GM19324 (cell line): ENCODE data around the gene DDX10.
"Not testable (repeated sequence)": the region's sequence is repeated elsewhere in the genome, so short reads cannot be mapped to it uniquely, and the experiment has no call there.

Source experiments
- ATAC-seq: cut with Tn5 transposase; IDR thresholded peaks from one replicate; pipeline ENCODE4 v1.9.1; 2021; ENCODE audit warnings: mild to moderate bottlenecking, moderate library complexity; ENCODE audit not compliant: unreplicated experiment, low FRiP score

The DDX10 gene

DNA sequence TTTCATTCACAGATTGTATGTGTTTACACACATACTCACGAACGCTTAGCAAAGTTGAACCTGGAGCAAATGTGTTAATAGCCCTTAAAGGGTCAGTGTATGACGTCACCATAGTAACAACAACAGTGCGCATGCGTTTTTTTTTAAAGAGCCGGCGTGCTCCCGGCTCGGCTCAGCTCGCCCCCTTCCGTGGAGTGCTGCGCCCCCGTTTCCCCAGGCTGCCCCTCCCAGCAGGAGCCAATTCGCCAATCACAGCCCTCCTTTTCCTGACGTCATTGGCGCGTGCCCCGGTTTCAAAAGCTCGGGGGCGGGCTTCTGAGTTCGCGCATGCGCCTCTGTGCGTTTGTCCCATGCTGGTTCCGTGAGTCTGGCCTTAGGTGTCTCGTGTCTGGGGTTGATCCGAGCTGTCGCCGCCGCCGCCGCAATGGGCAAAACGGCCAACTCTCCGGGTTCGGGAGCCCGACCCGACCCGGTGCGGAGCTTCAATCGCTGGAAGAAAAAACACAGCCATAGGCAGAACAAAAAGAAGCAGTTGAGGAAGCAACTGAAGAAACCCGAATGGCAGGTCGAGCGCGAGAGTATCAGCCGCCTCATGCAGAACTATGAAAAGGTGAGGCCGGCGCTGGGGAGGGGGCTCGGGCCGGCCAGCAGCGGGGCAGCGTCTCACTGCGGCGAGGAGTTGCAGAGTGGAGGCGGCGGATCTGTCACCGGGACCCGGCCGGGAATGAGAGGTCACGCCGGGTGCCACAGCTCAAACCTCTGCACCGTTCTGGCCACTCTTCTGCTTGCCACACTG lies at the start of gene DDX10:
Gene DDX10 (plus strand): TSS at position 340 of the 796 bp plus-strand sequence. CDS start 85 bp downstream, at position 425.
- peak; percentile 93 for ATAC-seq

DNA sequence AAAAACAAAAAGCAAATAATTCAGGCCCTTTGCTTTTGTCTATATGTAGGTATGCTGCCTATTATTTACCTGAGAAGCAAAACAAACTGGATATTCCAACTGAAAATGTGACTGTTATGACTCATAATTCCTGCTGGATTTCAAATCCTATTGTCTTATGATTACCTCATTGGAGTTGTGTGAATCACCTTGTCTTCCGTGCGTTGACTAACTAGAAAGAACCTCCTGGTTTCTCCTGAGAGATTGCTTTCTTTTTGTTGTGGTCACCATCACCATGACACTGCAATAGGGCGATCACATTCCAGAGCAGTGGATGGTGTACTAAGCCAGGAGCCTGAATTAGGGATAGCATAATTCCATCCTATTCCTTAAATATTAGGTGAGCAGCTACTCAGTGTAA lies 48.3 kb upstream of the DDX10 start:
- ATAC-seq = no peak

DNA sequence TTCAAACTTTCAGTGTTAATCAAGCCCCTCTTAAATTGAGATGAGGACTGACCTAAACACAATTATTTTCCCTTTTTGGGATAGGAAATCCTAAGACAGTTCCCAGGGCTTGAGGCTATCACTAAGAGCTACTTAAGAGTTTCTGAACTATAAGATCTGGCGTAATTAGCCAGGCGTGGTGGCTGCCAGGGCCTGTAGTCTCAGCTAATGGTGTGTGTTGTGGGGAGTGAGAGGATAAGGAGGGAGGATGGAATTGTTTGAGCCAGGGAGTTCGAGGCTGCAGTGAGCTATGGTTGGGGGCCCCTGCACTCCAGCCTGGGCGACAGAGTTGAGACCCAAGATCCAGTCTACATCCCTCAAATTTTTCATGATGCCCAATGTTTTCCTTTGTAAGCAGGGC lies 47.8 kb upstream of the DDX10 start:
- ATAC-seq = no peak

DNA sequence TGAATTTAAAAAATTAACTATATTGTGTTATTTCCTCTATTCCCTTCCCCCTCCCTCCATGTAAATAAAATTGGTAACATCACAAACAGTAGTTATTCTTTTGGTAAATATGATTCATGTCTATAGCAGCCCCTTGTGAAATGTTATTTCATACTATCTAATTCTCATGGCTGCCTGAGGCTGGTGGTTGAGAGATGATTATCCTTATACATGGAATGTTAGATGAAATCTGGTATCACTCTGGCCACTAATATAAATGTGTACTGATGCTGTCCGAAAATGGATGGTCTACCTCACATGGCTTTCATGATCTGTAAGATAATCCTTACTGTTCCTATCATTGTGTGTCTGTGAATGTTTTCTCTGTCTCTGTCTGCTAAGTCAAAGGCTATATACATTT lies 46.3 kb upstream of the DDX10 start:
- ATAC-seq = no peak

DNA sequence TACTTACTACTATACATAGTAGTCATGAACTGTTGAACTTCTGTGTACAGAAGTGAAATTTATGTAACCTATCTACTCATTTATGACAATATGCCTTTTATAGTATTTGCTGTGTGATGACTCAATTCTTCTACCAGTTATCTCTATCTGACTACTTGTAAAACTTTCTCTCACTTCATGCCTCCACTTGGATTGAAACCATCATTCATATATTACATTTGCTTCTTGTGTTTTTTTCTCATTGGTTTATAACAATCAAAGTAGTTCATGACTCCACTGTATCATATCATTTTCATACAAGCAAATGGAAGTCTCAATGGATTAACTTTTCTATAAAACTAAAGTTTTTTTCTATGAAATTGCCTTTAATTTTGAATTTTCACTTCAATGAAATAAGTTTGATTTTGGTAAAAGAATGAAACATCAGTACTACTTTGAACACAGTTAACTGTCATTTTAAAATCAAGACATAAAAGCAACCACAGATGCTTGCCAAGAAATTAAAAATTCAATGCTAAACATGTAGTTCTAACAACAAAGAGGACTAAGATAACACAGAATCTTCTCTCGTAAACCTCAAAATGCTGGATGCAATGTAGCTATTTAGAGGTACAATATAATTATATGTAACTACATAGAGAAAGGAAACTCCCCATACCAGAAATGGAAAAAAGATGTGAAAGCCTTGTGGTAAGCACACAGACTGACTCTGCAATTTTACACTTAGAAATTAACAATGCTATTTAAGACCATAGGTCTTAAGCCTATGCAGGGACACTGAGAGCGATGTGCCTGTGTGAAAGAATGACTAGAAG lies 43.7 kb upstream of the DDX10 start:
- peak; percentile 82 for ATAC-seq

DNA sequence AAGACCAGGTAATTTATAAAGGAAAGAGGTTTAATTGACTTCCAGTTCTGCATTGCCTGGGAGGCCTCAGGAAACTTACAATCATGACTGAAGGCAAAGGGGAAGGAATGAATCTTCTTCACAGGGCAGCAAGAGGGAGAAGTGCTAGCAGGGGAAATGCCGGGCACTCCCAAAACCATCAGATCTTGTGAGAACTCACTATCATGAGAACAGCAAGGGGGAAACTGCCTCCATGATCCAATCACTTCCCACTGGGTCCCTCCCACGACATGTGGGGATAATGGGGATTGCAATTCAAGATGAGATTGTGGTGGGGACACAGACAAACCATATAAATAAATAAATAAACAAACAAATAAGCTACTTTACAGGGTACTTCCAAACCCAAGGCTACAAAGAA lies 42.5 kb upstream of the DDX10 start:
- no peak for ATAC-seq

DNA sequence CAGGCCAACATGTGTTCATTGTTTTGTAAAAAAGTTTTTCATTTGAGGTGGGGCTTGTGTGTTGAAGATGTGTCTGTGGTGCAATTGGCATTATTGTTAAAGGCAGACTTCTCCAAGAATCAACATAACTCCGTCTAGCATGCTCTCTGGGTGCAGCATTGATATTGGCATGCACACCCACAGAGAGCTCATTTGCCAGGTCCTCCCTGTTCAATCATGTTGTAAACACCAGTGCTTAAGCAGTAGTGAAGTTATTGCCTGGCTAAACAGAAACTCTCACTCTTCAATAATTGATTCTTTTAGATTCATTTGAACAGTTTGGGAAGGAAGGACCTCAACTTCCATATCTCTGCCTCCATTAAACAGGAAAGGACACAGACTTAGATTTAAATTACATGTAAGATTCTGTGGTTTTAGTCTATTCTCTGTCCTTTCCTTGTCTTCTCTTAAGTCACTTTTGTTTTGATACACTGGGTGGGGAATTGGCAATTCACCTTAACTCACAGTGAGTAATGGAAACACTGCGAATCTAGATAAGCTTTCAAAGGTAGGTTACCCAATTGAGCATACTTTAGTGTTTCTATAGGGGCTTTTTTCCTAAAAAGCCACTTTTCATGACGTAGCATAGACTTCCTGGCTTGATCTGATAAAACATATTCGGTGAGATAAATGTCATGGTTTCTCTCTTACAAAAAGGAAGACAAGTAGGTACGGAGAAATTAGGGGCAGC lies 40.5 kb upstream of the DDX10 start:
- ATAC-seq = no peak

DNA sequence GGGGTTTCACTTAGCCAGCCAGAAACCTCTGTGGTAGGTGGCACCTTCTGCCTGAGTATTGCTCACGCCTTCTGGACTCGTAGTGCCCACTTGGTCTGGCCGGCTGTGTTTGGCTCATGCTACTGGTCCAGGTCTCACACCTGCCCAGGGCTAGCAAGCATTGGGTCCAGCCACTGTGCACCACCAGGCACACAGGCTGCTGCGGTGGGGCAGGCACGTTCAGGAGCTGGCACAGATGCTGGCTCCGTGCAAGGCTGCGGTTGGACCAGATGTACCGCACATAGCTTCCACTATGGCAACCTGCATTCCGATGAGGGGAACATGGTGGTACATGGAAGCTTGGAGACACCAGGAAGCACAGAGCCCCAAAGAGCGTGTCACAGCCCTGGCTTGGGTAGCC lies 36.5 kb upstream of the DDX10 start:
- no peak for ATAC-seq

DNA sequence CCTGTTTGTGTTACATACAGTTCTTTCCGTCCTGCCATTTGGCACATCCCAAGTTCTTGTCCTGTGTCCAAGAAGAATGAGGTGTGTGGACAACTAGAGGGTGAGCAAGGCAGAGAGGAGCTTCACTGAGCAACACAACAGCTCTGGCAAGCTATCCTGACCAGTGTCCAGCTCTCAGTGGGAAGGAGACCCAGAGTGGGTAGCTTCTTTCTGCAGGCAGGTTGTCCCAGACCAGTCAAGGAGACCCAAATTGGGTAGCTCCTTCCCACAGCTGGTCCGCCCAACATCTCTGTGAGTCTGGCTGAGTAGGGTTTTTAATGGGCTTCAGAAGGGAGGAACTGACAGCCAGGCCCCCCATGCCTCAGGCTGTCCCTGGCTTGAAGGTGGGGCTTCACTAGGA lies 36.1 kb upstream of the DDX10 start:
- ATAC-seq = no peak

DNA sequence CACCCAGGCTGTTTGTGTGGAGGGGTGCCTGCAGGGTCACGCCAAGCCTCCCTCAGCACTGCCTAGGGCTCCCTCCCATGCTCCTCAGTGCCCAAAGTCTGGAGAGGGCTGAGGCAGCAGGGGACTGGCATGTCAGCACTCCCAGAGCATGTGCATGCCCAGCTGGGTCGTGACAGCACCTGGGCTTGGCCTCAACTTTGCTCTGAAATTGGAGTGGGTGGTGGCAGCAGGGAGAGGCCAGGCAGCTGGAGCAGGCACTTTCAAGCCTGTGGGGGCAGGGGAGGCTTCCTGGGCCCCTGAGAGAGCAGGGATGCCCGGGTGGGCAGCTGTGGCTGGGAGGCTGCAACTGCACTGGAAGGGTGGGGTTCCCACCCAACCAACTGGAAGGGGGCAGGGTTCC lies 35.6 kb upstream of the DDX10 start:
- ATAC-seq = no peak

DNA sequence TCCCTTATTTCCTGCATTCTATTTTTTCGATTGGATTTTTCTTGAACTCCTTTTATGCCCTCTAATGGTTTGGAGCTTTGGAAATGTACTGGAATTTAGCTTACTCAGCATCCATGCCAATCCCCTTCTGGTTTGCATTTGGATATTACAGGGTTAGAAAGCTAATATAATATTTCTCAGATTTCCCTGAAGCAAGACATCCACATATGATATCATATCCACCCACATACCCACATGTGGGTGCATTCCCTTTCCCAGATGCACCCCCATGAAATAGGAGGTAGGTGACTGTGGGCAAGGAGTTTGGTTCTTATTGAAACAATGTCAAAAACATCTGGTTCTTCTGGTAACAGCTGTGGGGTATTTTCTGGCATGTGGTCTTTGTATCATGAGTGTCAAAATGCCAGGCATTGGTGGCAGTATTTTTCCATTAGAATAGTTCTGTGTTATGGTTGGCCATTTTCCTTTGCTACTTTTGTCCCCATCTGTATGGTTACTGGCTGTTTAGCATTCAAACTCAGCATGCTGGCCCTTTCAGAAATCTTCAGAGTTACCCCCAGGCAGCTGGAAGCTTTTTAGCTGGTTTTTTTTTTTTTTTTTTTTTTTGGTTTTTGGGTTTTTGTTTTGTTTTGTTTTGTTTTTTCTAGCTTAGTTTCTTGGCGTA lies 32.7 kb upstream of the DDX10 start:
- ATAC-seq = no peak

DNA sequence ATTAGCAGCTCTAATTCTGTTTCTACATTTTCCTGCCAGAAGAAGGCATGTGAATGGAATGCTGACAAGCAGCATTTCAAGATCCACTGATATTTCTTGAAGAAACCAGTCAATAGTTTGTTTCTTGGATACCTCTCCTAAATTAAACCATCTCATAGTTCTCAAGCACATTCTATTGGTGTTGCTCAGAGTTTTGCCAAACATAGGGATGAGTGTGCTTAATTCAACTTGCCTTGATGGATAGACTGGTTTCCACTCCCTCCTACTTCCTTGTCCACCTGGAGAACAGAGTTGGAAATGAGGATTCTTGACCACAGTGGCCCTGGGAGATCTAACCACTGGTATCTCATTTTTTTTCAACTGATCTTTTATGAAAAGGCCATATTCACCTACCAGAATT lies 29.8 kb upstream of the DDX10 start:
- no peak for ATAC-seq

DNA sequence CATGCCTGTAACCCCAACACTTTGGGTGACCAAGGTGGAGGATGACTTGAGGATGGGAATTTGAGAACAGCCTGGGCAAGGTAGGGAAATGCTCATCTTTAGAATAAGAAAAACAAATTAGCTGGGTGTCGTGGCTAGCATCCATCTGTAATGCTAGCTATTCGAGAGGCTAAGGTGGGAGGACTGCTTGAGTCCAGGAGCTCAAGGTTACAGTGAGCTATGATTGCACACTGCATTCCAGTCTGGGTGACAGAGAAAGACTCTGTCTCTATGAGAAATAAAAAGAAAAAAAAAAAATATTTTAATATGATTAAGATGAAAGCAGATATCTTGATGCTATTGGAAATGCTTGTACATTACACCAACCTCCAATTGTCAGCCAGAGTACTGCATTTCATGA lies 28.6 kb upstream of the DDX10 start:
- no peak for ATAC-seq

DNA sequence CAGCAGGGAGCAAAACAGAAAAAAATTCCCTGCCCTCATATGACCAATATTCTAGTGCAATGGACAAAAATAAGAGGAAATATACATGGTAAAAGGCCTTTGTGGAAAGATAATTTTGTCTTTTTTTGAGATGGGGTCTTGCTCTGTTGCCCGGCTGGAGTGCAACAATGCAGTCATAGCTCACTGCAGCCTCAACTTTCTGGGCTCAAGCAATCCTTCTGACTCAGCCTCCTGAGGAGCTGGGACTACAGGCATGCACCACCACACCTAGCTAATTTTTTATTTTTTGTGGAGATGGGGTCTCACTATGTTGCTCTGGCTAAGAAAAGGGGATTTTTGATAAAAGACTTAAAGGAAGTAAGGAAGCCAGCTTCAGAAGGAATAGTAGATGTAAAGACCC lies 25.7 kb upstream of the DDX10 start:
- no peak for ATAC-seq

DNA sequence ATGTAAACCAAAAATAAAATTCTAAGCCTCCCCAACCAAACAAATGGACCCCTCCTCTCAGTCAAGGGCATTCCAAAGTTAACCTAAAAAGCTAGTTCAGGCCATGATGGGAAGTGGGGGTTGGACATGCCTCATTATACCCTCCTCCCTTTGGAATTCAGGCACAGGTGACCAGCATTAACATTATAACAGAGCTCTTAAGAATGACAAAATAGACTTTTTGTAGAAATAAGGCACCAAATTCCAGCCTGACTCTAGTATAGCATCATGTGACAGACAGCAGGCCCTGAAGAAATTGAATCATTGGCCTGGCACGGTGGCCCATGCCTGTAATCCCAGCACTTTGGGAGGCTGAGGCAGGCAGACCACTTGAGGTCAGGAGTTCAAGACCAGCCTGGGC lies 23.1 kb upstream of the DDX10 start:
- not testable (repeated sequence) for ATAC-seq

DNA sequence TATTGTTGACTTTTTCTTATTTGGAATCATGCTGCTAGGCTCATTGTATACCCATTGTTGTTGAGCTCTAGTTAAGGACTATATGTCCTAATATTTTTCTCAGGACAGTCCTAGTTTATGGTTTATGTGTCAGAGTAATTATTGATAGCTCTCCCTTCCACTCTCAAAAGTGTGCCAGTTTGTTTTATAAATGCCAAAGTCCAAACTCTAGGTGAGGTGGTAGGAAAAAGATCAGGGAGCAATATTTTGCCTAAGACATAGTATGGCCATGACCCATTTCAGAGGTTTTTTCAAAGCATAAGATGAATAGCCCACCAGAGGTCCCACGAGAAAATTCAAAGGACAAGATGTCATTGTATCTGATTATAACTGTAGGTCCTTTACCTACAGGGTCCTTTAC lies 20.9 kb upstream of the DDX10 start:
- ATAC-seq = no peak

DNA sequence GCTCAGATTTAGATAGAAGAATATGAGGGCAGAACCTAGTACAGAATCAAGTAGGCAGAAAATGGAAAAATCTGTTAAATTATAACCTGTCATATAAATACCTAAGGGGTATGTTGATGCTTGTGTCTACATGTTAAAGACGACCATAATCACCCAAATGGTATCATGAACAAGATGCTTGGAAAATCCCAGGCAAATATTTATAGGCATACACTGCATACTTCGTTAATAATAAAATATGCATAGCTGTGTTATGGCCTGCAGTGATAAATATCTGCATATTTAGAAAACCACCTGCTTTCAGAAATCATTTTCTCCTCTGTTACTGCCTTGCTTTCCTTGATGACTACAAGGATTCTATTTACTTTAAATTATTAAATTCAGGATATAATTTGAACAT lies 18.9 kb upstream of the DDX10 start:
- ATAC-seq = no peak

DNA sequence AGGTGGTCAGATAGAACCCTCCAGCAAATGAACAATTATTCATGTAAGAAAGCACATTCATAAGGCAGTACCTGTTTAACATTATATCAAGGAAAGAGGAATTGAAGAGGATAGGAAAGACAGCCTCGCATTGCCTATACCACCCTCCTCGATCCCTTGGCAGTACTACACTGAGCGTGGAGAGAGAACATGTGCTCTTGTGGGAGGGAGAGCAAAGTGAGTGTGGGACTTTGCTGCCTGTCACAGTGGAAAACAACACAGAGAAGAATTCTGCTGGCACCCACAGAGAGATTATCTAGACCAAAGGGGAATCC lies 17.5 kb upstream of the DDX10 start:
- ATAC-seq = no peak

DNA sequence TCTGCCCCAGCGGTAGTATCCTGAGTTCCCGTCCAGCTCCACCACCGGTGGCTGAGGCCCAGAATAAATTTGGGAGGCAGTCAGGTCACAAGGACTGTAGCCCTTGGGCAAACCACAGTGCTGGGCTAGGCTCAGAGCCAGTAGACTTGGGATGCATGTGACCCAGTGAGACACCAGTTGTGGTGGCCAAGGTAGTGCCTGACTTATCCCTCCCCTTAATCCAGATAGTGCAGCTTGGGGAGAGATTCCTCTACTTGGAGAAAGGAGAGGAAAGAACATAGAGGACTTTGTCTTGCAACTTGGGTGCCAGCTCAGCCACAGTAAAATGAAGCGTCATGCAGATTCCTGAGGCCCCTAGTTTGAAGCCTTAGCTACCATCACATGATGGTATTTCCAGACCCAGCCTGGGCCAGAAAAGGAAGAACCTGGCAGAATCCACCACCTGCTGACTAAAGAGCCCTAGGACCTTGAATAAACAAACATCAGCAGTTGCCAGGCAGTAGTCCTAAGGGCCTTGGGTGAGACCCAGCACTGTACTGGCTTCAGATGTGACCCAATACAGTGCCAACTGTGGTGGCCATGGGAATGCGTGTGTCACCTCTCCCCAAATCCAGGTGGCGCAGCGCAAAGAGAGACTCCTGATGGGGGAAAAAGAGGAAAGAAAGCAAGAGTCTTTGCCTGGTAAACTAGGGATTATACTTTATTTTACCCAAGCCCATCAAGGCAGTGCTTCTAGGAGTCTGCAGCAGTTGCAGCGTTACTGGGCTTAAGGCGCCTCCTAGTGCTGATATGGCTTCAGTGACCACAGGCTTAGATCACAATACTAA lies 17.0 kb upstream of the DDX10 start:
- peak; percentile 86 for ATAC-seq

DNA sequence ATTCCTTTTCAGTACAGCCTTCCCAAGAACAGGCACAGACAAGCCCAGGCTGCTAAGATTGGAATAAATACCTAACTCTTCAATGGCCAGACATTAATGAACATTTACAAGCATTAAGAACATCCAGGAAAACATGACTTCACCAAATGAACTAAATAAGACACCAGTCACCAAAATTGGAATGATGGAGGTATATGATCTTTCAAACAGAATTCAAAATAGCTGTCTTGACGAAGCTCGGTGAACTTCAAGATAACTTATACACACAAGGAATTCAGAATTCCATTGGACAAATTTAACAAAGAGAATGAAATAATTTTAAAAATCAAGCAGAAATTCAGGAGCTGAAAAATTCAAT lies 16.4 kb upstream of the DDX10 start:
- ATAC-seq = no peak
